Esophagus muscularis mucosa (tissue), 4 donors: ENCODE measurements around the gene MMP12.

Source experiments
- CTCF ChIP-seq, 3 experiments: fragments of 200-600 bp in 2 of 3; fragments of 450-650 bp in 1 of 3; sonication (generic) in 2 of 3; IDR thresholded peaks; one replicate each; pipeline ENCODE4 v1.5.1; 2017 to 2019; ENCODE audit warnings: antibody characterized with exemption in 3 of 3, mild to moderate bottlenecking in 2 of 3, moderate library complexity in 1 of 3
- EP300 ChIP-seq: sonication (generic); formaldehyde crosslinking; IDR thresholded peaks from one replicate; pipeline ENCODE4 v1.6.1; 2017; ENCODE audit warnings: antibody characterized with exemption
- POLR2A ChIP-seq: fragments of 450-650 bp; IDR thresholded peaks from one replicate; pipeline ENCODE4 v1.6.1; 2017; ENCODE audit warnings: antibody characterized with exemption, moderate library complexity, mild to moderate bottlenecking, low read depth

DNA sequence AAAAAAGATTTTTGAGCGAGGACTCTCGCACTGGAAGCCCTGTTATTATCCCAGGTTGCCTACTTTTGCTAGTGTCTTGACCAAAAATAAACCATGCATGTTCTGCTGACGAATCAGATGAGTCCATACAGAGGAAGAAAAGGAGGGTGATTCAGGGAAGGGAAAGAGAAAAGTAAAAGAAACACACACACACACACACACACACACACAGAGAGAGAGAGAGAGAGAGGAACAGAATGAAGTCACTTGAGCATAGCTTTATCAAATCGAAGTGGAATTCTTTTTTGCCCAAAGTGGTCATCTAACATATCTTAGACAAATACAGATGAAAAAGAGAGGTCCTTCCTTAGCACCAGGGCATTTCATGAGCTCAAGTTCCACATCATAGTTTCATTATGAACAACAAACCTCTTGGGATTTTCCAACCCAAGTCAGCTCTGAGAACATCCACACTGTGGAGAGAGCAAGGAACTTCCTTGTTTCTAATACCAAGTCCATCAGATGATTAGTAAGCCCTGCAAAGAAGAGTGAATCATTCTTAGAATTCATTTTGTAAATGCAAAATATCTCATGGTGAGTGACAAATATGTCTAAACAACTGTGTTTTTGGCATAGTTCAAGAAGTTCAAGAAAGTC, 7.7 kb upstream of the MMP12 start:
- TF ChIP-seq CTCF (IDR thresholded peaks at IDR 0.05) (no peak), POLR2A (no peak), EP300 (no peak)
